OCI-LY7 (cell line): ENCODE measurements around the gene WIPF1.

ENCODE experiments used
- EZH2phosphoT487 ChIP-seq: fragments of 200-600 bp; sonication (generic); IDR thresholded peaks from 2 replicates; pipeline ENCODE4 v1.6.1; 2018; ENCODE audit warnings: low read depth, borderline replicate concordance, mild to moderate bottlenecking, mixed run types, antibody characterized with exemption, low read length, moderate library complexity, mixed read lengths
- TF ChIP-seq, protein P1 (sequence below): fragments of 200-600 bp; sonication (generic); conservative IDR thresholded peaks from 2 replicates; pipeline ENCODE4 v1.5.1; 2014; ENCODE audit warnings: mild to moderate bottlenecking, antibody characterized with exemption, low read length, moderate library complexity, mixed read lengths

DNA sequence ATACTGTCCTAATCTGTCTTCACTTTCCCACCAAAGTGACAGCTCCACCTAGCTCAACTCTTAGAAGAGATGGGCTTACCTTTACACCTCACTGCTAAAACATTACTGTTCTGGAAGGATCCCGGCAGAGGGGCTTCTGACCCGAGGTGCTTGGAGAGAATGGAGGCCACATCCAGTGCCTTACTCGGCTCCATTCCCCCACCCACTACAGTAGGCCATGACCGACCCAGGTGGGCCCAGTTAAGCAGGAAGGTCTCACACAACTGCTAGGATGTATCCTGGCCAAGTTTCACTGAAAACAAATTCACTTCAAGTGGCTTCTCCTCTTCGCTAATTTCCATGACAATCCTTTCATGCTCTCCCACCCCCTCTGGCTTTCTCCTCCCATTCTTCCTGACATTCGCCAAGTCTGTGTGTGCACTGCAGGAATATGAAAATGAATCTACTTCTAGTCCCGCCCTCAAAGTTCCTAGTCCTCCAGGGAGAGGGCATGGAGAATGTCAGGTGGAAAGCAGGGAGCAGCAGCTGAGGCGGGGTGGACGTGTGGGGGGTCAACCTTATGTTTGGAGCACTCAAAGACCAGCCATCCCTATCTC lies 11.8 kb downstream of the WIPF1 start:
- TF ChIP-seq, protein P1, sequence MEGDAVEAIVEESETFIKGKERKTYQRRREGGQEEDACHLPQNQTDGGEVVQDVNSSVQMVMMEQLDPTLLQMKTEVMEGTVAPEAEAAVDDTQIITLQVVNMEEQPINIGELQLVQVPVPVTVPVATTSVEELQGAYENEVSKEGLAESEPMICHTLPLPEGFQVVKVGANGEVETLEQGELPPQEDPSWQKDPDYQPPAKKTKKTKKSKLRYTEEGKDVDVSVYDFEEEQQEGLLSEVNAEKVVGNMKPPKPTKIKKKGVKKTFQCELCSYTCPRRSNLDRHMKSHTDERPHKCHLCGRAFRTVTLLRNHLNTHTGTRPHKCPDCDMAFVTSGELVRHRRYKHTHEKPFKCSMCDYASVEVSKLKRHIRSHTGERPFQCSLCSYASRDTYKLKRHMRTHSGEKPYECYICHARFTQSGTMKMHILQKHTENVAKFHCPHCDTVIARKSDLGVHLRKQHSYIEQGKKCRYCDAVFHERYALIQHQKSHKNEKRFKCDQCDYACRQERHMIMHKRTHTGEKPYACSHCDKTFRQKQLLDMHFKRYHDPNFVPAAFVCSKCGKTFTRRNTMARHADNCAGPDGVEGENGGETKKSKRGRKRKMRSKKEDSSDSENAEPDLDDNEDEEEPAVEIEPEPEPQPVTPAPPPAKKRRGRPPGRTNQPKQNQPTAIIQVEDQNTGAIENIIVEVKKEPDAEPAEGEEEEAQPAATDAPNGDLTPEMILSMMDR = no peak
- no peak for TF ChIP-seq EZH2phosphoT487
